HG02981 (cell line): ENCODE measurements around the gene TIMM21.

Source experiments
- ATAC-seq: cut with Tn5 transposase; IDR thresholded peaks from one replicate; pipeline ENCODE4 v1.9.1; 2021; ENCODE audit warnings: mild to moderate bottlenecking, moderate library complexity; ENCODE audit not compliant: unreplicated experiment

The TIMM21 gene

DNA sequence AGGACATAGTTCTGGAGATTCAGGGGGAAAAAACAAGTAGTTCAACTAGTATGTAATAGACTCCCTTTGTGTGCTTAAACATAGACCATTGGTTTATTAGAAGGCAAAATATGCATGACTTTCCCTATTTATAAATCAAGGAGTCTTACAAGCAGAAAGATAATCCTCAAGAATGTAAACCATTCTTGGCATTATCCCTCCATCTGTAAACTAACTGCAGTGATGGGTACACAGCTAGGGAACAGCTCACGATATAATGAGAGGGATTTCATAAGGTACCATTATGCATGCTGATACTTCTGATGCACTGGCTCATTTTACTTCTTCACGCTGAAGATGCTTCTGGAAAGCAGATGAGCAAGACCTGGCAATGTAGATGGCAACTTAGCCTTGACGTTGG lies 1.6 kb upstream of the TIMM21 start:
- no peak for ATAC-seq

DNA sequence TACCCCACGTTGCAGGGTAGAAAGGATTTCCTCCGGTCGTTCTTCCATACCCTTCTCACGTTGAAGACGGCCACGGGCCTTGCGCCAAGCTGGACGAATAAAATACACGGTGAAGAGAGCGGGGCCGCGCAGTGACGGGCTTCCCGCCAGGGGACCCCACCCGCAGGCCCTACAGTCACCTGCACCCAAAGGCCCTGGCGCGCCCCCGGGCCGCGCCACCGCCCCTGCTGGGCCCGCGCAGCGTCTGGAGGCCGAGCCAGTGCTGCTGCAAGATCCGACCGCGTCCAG lies 888 bp upstream of the TIMM21 start:
- no peak for ATAC-seq

DNA sequence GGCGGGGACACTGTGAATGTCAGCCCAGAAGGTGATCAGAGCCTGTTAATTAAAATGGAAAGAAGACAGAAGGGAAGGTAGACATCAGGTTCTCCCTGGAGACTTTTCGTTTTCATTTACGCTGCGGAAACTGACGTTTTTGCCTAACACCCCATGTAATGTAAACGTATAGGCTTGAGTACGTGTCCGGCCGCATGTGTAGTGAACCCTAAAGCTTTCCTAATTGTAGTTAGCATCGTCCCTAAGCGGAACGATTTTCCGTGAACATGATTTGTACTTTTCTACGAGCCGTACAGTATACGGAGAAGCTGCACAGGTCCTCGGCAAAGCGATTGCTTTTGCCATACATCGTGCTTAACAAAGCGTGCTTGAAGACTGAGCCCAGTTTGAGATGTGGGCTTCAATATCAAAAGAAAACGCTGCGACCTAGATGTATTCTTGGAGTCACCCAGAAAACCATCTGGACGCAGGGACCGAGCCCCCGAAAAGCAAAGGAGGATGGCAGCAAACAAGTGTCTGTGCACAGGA lies 284 bp downstream of the TIMM21 start:
- ATAC-seq = peak; percentile 12

DNA sequence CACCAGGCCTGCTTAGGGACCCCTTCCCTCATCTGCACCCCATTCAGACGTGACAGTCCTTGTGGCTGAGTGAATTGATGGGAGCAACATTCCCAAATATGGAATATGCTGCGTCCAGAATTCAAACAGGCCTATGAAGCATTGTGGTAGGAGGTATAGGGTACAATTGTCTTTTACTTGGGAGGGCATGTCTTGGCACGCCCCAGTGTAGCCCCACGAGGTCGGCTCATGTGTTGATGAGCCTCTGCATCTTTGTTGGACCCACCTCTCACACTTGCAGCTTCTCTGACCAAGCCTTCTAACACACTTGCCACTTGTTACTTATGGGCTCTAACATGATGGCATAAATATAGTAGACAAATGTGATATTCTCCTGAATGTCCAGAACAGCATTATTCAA lies 1.6 kb downstream of the TIMM21 start:
- ATAC-seq = no peak

DNA sequence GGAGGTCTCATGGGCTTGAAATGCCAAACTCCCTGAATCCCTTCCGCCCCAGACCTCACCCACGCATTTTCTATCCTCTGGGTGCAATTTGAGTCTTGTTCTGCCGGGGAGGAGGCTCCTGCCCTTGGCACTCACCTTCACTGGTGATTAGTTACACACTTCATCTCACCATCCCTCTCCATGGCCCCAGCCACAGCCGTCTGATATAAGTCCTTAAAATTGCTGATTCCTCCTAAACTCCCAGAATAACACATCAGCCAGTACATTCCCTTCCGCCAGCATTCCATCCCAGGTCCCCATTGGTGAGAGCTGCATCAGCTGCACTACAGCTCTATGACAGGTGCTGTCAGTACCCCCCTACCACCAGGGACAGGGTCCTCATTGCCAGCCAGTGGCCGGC lies 3.9 kb downstream of the TIMM21 start:
- no peak for ATAC-seq

DNA sequence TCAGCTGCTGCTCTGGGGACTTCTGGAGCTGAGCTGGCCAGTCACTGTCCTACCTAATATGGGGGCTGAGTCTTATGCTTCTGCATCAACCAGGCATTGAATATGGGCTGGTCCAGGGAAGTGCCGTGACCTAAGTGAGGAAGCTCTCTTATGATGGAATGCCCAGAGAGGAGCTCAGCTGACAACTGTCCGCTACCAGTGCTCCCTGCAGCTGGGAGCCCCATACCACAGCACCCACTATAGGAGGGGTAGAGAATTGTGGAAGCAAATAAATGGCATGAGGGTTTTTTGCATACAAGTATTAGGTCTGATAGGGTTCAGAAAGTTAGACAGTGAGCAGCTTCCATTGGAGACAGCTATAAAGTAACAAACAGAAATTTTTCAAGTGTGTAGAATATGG lies 4.5 kb downstream of the TIMM21 start:
- no peak for ATAC-seq

DNA sequence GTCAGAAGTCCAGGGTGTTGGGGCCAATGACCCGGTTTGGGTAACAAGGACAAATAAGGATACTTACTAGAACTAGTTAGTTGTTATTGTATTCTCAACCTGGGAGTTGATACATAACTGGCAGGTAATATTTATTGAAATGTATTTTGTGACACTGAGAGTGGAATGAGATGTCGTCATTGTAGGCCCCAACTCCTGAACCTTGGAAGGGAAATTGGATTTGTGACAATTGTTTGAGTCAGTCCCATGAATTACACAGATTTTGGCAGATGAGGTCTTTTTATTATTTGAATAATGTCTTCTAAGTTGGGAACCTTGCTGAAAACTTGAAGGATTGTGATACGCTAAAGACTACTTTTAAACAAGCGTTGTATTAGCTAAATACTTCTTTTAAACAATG lies 5.1 kb downstream of the TIMM21 start:
- no peak for ATAC-seq

DNA sequence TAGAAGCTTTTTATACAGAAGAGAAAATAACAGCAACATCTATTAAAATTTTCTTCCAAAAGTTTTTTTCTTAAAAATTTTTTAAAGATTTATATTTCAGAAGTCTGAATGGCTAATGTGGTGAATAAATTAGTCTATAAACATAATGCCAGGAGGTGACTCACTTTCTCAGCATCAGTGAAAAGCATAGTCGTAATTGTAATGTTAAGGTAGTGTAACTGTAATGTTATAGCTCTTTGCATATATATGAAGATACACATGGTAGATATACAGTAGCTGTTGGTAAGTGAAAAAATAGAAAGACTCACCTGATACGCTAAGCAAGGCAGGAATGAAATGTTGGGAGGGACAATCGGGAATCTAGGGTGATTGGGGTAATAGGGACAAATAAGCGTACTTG lies 5.5 kb downstream of the TIMM21 start:
- no peak for ATAC-seq

DNA sequence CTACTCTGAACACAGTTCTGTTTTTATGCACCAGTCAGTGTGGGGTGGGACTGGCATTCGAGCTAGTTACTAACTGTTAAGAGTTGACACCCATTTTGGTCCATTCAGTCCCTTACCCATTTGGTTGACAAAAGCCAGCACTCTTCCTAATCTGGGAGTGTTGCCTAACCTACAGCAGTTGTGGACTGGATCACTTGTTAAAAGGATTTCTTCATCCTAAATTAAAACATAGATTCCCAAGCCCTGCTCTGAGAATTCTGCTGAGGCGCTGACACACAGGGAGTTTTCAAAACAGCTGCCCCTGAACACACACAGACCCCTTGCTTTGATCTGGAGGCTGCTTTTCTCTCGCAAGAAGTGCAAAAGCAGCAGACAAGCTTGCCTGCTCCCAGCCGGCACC lies 6.4 kb downstream of the TIMM21 start:
- ATAC-seq = no peak

DNA sequence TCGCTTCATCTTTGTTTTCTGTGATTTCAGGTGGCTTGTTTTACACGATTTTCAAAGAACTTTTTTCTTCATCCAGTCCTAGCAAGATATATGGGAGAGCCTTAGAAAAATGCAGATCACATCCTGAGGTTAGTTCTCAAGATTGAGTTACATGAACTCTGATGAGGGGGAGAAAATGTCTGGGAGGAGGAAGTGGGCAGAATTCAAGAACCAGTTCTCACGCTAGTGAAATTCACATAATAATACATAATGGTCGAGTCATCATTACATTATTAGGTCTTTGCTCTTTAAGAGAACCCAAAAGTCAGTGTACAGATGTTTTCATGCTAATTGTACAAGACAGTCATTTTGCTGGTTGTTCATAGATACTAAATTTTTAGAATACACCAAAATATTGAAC lies 7.0 kb downstream of the TIMM21 start:
- ATAC-seq = no peak

DNA sequence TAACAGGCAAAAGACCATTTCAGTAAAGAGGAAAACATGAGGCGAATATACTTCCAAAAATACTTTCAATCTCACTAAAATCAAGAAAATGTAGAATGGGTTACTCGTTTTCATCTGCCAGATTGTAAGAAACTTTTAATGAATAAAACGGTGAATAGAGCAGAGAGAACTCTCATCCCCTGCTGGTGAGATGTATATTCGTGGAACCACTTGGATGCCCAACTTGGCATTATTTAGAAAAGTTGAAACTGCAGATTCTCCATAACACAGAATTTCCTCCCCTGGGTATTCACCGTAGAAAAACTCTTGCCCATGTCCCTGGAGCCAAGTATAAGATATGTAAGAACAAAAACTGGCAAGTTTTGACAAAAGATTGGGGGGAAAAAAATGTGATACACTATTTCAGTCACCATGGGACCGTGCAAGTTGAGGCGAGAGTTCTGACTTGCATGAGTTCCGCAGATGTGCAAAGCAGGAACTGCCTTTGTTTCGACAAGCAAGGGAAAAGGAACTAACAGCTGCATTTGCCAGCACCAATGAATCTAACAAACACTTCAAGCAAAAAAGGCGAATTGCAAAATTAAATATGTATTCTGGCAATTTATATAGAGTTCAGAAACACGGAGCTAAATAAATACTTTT lies 14.8 kb downstream of the TIMM21 start:
- peak; percentile 50 for ATAC-seq

DNA sequence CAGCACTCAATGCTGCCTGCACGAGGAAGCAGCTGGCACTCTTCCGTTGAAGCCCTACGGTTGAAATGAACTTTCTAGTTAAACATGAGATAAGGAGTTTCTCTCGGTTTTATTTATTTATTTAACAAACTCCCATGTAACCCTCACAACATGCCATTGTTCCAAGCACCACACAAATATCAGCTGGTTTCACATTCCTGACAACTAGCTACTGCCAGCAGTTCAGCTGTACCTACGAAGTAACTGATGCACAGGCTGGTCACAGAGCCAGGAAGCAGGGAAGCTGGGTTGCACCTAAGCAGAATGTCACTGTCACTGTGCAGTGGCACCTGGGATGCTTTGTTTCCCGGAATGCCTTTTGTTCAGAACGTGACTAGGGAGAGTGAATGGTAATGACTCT lies 18.1 kb downstream of the TIMM21 start:
- no peak for ATAC-seq

DNA sequence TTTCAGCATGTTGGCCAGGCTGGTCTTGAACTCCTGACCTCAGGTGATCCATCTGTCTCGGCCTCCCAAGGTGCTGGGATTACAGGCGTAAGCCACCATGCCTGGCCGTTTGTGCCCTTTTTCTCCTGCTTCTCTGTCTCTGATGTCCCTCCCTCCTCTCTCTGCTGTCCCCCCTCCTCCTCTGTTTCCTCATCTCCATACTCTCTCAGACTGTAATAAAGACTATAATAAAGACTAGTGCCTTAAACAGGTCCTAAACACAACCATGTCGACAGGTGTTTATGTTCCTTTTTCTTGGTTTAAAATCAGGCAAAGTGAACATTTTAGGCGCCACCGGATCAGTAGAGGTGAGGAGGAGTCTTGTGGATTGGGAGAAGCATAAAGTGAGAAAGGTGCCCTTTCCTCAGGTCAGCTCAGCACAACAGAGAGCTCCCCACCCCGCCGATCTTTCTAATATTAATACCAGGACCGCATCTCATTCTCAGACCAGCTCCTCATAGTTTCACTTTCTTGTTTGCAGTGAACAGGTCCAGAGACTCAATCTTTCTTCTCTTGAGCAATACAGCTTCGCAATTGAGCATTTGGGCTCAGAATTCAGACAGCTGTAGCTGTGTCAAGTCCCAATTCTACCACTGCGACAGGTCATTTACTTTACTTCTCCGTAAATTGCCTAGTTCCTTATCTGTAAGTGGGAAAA lies 23.7 kb downstream of the TIMM21 start:
- ATAC-seq = peak; percentile 86

DNA sequence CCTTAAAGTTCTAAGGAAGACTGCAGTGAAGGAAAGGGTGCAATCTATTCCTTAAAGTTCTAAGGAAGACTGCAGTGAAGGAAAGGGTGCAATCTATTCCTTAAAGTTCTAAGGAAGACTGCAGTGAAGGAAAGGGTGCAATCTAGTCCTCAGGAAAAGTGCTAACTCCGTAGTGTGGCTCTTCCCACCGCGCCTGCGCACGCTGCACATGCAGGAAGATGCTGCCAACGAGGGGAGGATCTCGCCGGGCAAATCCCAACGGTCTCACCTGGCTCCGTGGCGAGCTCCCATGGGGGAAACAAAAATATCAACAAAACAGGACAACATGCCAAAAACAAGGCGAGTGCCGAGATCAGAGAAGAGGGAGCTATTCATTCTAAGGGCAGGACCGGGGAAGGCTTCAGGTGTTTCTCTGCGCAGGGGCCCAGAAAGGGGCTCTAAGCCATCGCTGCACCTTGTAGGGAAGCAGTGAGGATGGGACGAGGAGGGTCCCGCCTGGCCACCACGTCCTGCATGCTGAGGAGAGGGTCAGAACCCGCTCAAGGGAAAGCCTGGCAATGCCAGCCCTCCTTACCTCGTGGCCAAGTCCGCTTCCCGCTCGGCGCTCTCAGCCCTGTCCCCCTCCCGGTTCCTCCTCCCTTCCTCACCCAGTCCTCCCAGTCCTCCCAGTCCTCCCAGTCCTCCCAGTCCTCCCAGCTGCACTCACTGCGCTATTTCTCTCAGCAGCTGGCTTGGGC lies 24.5 kb downstream of the TIMM21 start:
- no peak for ATAC-seq

DNA sequence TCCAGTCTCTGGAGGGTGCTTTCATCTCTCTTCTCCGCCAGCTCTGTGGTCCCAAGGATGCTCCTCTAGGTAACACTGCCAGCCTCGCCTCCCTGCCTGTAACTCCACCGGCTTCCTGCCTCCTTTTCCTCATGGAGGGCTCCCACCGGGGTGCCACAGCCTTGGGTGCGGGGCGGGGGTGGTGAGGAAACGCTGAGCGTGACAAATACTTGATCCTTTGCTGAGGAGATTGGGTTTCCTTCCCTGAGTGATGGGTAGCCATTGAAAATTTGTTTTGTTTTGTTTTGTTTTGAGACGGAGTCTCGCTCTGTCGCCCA lies 25.1 kb downstream of the TIMM21 start:
- no peak for ATAC-seq

DNA sequence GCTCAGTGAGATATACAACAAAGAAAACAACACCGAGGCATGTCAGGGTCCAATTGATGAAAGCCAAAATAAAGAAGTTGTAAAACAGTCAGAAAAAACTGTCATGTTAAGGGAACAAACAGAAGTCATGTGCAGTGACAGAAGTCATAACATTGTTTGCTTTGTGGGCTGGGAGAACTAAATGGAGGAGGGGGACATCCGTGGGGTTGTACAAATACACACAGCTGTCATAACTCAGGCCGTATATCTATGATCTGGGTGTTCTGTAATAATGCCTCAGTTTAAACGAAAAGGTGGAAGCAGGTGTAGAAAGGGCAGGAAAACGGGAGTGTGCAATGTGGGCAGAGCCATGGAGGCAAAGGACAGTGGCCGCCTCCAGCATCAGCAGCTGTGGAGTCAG lies 27.3 kb downstream of the TIMM21 start:
- ATAC-seq = no peak

DNA sequence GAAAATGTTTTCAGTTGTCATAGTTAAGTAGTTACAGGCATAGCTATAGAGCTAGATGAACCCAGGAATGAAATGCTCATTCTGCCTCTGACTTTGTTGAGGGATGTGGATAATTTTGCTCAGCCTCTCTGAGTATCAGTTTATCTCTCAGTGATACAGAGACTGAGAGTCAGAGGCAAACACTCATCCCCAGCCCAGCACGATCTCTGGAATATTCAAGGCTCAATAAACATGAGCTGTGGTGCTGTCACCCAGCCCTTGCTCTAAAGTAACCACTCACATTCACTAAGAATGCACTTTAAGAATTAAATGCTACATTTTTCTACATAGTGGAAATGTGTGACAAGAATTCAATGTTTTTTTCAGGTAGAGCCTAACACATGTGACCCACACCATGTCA lies 30.6 kb downstream of the TIMM21 start:
- no peak for ATAC-seq

DNA sequence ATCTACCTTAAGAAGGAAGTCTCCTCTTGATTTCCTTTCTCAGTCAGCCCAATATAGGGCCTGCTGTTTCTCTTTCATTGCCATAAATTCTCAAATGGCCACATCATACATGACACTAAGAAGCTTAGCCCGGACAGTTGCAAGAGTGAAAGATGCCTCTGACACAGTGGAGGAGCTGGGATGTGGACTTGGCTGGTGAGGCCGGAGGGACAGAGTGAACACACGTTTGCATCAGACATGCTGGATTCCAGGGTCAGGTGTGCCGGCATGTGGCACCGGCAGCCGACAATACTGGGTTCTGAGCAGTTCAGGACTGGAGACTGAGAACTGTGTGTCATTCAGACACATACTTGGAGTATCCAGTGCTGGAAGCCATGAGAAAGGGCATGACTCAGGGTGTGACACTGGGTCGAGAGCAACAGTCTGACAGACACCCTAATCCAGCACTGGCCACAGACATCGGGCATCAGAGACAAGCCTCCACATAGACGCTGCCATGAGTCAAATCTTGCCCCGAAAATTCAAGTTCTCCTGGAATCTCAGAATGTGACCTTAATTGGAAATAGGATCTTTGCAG lies 31.4 kb downstream of the TIMM21 start:
- ATAC-seq = no peak

DNA sequence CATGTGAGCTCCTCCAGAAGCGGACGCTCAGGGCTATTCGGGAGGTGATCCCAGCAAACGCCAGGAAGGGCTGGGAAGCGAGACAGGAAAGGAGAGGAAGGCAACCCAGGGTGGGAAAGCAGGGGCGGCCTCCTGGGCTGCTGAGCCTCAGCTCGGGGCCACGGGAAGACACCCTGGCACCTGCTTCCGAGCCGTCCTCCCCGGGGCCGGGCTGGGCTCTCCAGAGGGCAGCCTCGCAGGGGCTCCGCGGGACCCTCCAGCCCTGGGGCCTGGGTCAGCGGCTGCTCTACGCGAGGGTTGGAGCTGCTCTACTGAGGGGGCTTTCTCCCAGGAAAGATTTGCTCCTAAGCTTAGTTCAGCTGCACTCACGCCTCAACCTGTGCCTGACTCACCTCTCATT lies 34.0 kb downstream of the TIMM21 start:
- no peak for ATAC-seq

DNA sequence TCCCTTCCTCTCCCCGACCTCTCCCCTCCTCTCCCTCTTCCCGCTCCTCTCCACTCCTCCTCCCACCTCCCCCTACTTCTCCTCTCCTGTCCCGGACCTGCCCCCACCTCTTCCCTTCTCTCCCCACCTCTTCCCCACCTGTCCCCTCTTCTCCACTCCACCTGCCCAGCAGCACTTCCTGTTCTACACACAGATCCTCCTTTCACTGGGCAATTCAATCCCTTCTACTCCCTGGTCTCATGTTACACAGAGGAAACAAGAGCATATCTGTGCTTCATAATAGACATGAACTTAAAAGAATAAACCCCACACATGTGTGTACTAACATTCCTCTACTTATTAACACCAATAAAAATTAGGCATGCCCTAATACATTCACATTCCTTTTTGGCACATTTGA lies 34.8 kb downstream of the TIMM21 start:
- no peak for ATAC-seq

DNA sequence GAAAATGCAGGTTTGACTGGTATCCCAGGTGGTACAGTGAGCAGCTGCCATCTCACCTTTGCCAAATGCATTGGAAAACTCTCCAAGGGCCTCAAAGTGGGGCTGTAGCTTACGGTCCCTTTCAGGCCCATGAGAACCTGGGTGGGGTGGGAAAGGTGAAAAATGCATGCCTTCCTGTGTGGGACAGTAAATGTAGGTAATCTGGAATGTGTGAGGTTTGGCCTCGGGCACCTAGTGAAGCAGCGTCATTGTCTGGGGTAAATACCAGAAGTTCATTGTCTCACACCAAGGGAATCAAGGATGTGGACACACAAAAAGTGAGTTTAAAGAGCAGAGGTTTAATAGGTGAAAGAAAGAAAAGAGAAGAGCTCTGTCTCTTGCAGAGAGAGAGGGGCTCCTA lies 36.6 kb downstream of the TIMM21 start:
- no peak for ATAC-seq

DNA sequence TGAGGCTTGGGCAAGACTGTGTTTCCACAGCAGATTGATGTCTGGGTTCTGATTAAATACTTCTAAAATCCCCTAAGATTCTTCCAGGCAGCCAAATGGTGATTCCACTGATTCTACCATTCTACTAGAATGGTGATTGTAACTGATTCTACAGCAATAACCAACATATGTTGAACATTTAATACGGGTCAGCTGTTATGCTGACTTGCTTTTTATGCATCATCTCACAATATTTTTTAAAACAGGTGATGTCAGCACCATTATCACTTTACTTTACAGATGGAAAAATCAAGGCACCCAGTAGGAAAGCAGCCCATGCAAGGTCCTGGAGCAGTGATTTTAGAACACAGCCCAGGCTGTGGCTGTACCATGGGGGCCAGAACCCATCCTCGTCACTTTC lies 37.5 kb downstream of the TIMM21 start:
- no peak for ATAC-seq
